Prostate gland (tissue), 2 donors: Measurements from ENCODE around the gene ABCF2. TPM values are rescaled to one million over a fixed set of nuclear protein-coding genes. Genes with fewer than 3 reads are reported as not detected.

Experiments used
- DNase-seq: peaks from one replicate; pipeline ENCODE4 v3.0.0-alpha.2; 2019; ENCODE audit warnings: low spot score
- H3K27ac ChIP-seq, 2 donors: fragments of 200-600 bp; sonication (generic); 2 replicates each; pipeline ENCODE4 v1.5.1; 2017 to 2019
- H3K27me3 ChIP-seq: fragments of 200-600 bp; sonication (generic); replicated peaks from 2 replicates; pipeline ENCODE4 v1.5.1; 2019; ENCODE audit not compliant: insufficient read depth
- H3K36me3 ChIP-seq, 2 donors: fragments of 200-600 bp; sonication (generic); 1 replicate in 1 of 2; 2 replicates in 1 of 2; pipeline versions ENCODE4 v1.5.1 to v1.8.1; 2017 to 2019
- H3K4me1 ChIP-seq: fragments of 200-600 bp; sonication (generic); replicated peaks from 2 replicates; pipeline ENCODE4 v1.5.1; 2019
- H3K4me3 ChIP-seq, 2 donors: fragments of 200-600 bp; sonication (generic); 2 replicates each; pipeline ENCODE4 v1.5.1; 2017 to 2019
- H3K9me3 ChIP-seq: fragments of 200-600 bp; sonication (generic); 2 replicates; pipeline ENCODE4 v1.5.1; 2017
- CTCF ChIP-seq, 4 experiments: fragments of 200-600 bp in 2 of 4; fragments of 450-650 bp in 2 of 4; sonication (generic) in 2 of 4; IDR thresholded peaks; 1 replicate in 3 of 4; 2 replicates in 1 of 4; pipeline ENCODE4 v1.5.1; 2016 to 2019; ENCODE audit warnings: antibody characterized with exemption in 4 of 4, mild to moderate bottlenecking in 2 of 4, moderate library complexity in 2 of 4
- POLR2A ChIP-seq: fragments of 450-650 bp; IDR thresholded peaks from one replicate; pipeline ENCODE4 v1.6.1; 2016; ENCODE audit warnings: antibody characterized with exemption, mild to moderate bottlenecking
- POLR2AphosphoS5 ChIP-seq: sonication (generic); formaldehyde crosslinking; IDR thresholded peaks from one replicate; pipeline ENCODE4 v1.6.1; 2017; ENCODE audit warnings: antibody characterized with exemption
- WGBS: methylation state at CpG from one replicate; pipeline ENCODE4 v1.1.5; 2018; 5-methylcytosine and 5-hydroxymethylcytosine counted together
- intact Hi-C: fragments of 100-400 bp; cut with DNase I; formaldehyde crosslinking; loops from one replicate; pipeline ENCODE4 v1.14.2; 2022
- total RNA-seq, 2 donors: library from RNA; depleted of rRNA; stranded (reverse); fragments of >200 nt; gene quantifications; one replicate each; pipeline ENCODE4 v1.1.0, GENCODE V29; 2016

The ABCF2 gene
- total RNA-seq, 2 donors from 2014 or later = 23.3 to 33.3 TPM

GRCh38 chr7:151244196-151244840 lies 17.3 kb upstream of the ABCF2 start:
- peaks cover 0 to 2% of the 10 kb centered on the region in 2 donors for H3K36me3 ChIP-seq
- H3K27ac ChIP-seq = no peak overlapping the region
- H3K4me1 ChIP-seq = no peaks in the 10 kb centered on the region
- intact Hi-C loops = loop anchor here (2.0 kb wide), 1 partner anchor 58 kb away; no protein-coding TSS in a partner anchor
- H3K9me3 ChIP-seq = no peaks in the 10 kb centered on the region
- peak; percentile 50 to 71 (median 62) for TF ChIP-seq CTCF (IDR thresholded peaks at IDR 0.05)
- no peak for TF ChIP-seq POLR2A
- 33% methylated on average over 10 of the region's 10 CpGs for WGBS
- DNase-seq = no peak
- H3K4me3 ChIP-seq = no peak overlapping the region
- no peaks in the 10 kb centered on the region for H3K27me3 ChIP-seq

- Histone ChIP-seq H3K4me1 (no peaks in the 10 kb centered on the region), H3K36me3 (peaks cover 0 to 2% of the 10 kb centered on the region in 2 donors), H3K9me3 (no peaks in the 10 kb centered on the region), H3K4me3 (no peak overlapping the region), H3K27ac (no peak overlapping the region), H3K27me3 (no peaks in the 10 kb centered on the region)
- intact Hi-C loops = loop anchor here (2.0 kb wide), 1 partner anchor 59 kb away; no protein-coding TSS in a partner anchor
- WGBS = 41% methylated on average over 17 of the region's 17 CpGs
- no peak for DNase-seq
- TF ChIP-seq CTCF (IDR thresholded peaks at IDR 0.05) (no peak), POLR2AphosphoS5 (no peak), POLR2A (no peak)
Measured at GRCh38 chr7:151243408-151244195, 16.6 kb upstream of the ABCF2 start.

DNA sequence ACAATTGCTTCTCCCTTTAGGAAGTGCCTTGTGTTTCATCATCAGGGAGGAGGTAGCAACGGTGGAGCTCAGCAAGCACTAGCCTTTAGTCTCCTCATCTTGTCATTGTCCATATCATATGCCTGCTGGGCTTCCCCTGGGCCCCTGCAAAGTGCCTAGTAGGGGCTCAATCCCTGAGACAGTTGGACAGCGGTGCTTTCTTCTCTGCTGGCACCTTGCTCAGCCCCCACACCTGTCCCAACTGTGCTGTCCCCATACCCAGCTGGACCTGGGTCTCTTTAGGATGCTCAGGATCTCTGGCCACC lies 16.0 kb upstream of the ABCF2 start:
- H3K36me3 ChIP-seq = peaks cover 0 to 2% of the 10 kb centered on the region in 2 donors
- 41% methylated on average over 2 of the region's 2 CpGs for WGBS
- no peaks in the 10 kb centered on the region for H3K27me3 ChIP-seq
- H3K4me1 ChIP-seq = no peaks in the 10 kb centered on the region
- TF ChIP-seq POLR2AphosphoS5 = no peak
- TF ChIP-seq CTCF (IDR thresholded peaks at IDR 0.05) = no peak
- TF ChIP-seq POLR2A = no peak
- no peak overlapping the region for H3K27ac ChIP-seq
- intact Hi-C loops = no loop called here
- no peak for DNase-seq
- H3K9me3 ChIP-seq = no peaks in the 10 kb centered on the region
- H3K4me3 ChIP-seq = no peak overlapping the region

GRCh38 chr7:151242159-151243044 lies 15.4 kb upstream of the ABCF2 start:
- 71% methylated on average over 20 of the region's 20 CpGs for WGBS
- Histone ChIP-seq H3K4me1 (no peaks in the 10 kb centered on the region), H3K27me3 (no peaks in the 10 kb centered on the region), H3K9me3 (no peaks in the 10 kb centered on the region), H3K27ac (no peak overlapping the region), H3K4me3 (no peak overlapping the region), H3K36me3 (peaks cover 2 to 4% of the 10 kb centered on the region in 2 donors)
- intact Hi-C loops = no loop called here
- no peak for DNase-seq
- no peak for TF ChIP-seq CTCF (IDR thresholded peaks at IDR 0.05)
- no peak for TF ChIP-seq POLR2A
- no peak for TF ChIP-seq POLR2AphosphoS5
